CD4-positive, alpha-beta T cell treated with Interleukin-15 for 1 hour (primary cell): ENCODE data around the gene FMO1.
A peak's percentile ranks its signal among the peaks of the same experiment; 100 is the strongest.
"Not testable (repeated sequence)": the region's sequence is repeated elsewhere in the genome, so short reads cannot be mapped to it uniquely, and the experiment has no call there.

Experiments used
- DNase-seq: peaks from one replicate; pipeline ENCODE4 v3.0.0-alpha.2; 2020

Gene FMO1

DNA sequence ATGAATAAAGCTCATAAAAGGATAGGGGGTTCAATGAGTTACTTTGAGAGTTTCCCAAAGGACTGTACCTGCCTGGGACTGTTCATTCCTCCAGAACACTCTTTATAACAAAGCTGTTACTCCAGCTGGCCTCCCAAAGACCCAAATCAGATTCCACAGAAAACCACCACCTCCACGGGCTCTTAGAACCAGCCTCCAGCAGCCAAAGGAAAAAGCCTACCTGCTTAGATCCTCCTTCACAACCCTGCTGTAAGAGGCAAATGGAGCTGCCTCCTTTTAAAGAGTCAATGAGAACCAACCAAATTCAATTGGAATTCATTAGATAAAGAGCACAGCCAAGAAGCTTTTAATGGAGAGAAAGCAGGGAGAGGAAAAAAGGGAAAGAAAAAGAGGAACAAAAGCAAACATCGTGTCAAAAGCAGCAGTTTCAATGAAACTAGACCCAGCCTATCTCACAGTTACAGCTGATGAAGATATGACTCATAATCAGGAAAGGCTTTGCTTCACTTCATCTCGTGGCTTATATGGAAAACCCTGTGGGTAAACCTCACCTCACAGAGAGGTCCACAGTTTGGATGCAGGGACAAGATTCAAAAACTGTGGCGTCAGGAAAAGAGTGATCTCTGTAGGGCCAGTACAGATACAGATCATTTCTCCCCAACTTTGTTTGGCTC is 37.9 kb downstream of the FMO1 start:
- DNase-seq = no peak

- no peak for DNase-seq
These were observed 42.3 kb downstream of the FMO1 start for GRCh38 chr1:171290621-171291020.

- no peak for DNase-seq
These were observed 44.5 kb downstream of the FMO1 start for GRCh38 chr1:171292799-171293198.

GRCh38 chr1:171295383-171295782 is 47.1 kb downstream of the FMO1 start:
- DNase-seq = not testable (repeated sequence)

DNA sequence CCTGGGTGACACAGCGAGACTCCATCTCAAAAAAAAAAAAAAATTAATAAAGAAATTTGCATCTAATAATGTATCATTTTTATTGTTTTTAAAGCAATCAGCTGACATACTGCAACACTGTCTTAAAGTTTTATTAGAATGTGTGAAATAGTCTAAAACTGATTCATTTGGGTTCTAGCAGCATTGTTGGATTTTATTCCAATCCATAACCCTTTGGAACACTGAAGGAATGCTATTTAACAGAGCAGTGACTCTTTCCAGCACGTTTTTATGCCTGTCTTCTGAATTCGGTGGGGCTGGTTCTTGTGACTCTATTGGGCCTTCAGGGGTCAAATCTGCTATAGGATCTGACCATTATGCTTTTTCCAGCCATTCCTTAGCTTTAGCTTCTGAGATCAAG is 47.5 kb downstream of the FMO1 start:
- no peak for DNase-seq

GRCh38 chr1:171296897-171297296 is 48.6 kb downstream of the FMO1 start:
- DNase-seq = no peak

DNA sequence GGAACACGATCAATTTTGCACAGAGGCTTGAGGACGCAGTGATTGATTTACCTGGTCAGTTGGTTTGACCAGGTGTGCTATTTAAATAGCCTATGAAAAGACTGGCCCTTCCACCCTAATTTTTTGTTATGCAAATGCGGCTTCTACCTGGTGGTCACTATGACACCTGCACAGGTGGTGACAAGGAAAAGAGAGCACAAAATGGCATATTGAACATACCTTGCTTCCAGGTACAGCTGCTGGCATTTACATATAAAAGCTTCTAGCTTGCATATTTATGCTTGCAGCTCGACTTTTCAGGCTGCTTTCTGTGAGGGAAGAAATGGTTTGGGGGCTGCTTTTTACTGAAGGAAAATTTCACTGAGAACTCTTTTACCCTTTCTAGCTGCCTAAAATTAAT is 50.4 kb downstream of the FMO1 start:
- no peak for DNase-seq

DNA sequence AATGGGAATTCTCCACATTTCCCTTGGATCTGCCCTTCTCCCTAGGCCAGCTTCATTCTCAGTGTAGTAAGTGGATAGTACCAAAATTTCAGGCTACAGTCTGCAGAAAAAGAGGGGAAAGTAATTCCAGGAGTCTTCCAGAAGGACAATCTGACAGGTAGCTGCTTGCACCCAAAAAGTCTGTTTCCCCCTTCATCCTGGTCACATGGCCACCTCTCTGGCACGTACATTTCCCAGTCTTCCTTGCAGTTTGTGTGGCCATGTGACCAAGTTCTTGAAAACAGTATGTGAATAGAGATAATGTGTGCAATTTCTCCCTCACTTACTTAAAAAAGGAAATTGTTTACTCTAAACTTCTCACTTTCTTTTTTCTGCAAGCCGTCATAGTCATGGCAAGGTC is 51.0 kb downstream of the FMO1 start:
- DNase-seq = no peak

GRCh38 chr1:171300401-171300800 is 52.1 kb downstream of the FMO1 start:
- DNase-seq = no peak

GRCh38 chr1:171310661-171311087 is 62.4 kb downstream of the FMO1 start:
- no peak for DNase-seq

DNA sequence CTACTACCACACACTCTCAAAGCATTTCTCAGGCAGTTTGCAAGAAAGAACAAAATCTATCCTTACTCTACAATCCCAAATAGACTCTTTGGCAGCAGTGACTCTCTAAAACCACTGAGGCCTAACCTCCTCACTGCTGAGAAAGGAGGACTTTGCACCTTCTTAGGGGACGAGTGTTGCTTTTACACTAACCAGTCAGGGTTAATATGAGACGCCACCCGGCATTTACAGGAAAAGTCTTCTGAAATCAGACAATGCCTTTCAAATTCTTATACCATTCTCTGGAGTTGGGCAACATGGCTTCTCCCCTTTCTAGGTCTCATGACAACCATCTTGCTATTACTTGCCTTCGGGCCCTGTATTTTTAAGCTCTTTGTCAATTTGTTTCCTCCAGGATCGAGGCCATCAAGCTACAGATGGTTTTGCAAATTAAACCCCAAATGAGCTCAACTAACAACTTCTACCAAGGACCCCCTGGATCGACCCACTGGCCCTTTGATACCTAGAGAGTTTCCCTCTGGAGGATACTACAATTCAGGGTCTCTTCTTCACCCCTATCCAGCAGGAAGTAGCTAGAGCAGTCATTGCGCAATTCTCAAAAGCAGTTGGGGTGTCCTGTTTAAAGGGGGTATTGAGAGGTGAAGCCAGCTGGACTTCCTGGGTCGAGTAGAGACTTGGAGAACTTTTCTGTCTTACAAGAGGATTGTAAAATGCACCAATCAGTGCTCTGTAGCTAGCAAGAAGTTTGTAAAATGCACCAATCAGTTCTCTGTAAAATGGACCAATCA is 63.7 kb downstream of the FMO1 start:
- DNase-seq = no peak

GRCh38 chr1:171313319-171313834 is 65.1 kb downstream of the FMO1 start:
- no peak for DNase-seq

DNA sequence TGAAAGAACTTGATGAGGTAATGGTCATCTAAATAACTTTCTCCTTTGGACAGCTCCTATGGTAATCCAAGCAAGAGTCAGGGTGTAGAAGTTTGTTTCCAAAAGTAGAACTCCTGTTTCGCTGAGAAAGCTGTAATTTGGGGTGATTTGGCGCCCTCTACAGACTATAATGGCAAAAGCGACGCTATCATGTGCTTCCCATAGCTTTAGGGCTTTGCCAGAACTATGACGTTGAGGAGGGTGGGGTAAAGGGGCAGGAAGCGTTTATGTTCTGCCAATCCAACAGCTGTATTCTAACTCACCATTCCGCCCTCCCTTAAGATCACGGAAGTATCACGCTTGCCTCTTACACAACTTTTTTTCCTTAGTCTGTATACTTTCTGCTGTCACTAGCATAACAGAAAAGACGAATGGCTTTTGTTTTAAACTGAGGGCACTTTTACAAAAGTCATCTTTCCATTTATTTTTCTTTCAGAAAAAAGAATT is 65.6 kb downstream of the FMO1 start, which contains the start of gene FMO4:
Gene FMO4, plus strand, starts transcription at position 349 of the 486 bp plus-strand sequence. CDS start 5,643 bp downstream, outside the sequence.
- DNase-seq = peak; percentile 93

DNA sequence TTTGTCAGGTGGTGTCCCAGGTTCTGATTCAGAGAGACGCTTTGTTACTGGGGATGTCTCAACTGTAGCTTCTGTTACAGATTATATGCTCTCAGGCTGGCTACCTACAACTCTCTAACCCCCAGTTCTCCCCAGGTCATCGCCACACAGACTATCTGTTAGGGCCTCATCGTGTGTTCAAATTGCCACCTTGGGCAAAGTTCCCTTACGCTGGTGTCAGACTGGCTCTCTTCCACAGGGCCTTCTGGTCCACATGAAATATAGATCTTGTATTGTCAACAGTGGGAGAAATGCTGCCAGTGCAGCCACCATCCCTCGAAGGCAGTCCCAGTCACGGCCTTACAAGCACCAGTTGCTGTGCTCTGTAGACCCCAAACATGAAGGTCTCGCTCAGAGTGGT is 81.0 kb downstream of the FMO1 start:
- no peak for DNase-seq

- DNase-seq = no peak
These were observed 85.8 kb downstream of the FMO1 start for GRCh38 chr1:171334024-171334640.
